ENCODE data around the gene SPATA31E1. TPM values are rescaled to one million over a fixed set of nuclear protein-coding genes. Genes with fewer than 3 reads are reported as not detected.

Gene SPATA31E1
- total and polyA plus RNA-seq, 7 donors, result not detected

DNA sequence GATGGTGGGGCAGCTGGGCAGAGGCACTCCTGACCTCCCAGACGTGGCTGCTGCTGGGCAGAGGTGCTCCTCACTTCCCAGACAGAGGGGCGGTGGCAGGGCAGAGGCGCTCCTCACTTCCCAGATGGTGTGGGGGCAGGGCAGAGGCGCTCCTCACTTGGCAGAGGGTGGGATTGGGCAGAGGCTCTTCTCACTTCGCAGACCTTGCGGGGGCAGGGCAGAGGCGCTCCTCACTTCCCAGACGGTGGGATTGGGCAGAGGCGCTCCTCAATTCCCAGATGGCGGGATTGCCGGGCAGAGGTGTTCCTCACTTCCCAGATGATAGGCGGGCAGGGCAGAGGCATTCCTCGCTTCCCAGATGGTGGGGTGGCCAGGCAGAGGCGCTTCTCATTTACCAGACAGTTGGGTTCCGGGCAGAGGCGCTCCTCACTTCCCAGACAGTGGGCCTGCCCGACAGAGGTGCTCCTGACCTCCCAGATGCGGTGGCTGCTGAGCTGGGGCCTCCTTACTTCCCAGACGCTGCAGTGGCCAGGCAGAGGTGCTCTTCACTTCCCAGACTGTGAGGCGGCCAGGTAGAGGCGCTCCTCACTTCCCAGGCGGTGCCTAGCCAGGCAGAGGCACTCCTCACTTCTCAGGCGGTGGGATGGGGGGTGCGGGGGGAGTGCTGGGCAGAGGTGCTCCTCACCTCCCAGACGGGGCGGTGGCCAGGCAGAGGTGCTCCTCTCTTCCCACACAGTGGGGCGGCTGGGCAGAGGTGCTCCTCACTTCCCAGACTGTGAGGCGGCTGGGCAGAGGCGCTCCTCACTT is 25.3 kb upstream of the SPATA31E1 start:
- H3K9me3 ChIP-seq, result peaks cover 12% of the 10 kb centered on the region
- H3K27me3 ChIP-seq (ENCODE audit: insufficient read depth in 3 of 3, low read length in 2 of 3), result no peaks in the 10 kb centered on the region
- TF ChIP-seq, protein P1, sequence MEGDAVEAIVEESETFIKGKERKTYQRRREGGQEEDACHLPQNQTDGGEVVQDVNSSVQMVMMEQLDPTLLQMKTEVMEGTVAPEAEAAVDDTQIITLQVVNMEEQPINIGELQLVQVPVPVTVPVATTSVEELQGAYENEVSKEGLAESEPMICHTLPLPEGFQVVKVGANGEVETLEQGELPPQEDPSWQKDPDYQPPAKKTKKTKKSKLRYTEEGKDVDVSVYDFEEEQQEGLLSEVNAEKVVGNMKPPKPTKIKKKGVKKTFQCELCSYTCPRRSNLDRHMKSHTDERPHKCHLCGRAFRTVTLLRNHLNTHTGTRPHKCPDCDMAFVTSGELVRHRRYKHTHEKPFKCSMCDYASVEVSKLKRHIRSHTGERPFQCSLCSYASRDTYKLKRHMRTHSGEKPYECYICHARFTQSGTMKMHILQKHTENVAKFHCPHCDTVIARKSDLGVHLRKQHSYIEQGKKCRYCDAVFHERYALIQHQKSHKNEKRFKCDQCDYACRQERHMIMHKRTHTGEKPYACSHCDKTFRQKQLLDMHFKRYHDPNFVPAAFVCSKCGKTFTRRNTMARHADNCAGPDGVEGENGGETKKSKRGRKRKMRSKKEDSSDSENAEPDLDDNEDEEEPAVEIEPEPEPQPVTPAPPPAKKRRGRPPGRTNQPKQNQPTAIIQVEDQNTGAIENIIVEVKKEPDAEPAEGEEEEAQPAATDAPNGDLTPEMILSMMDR (IDR thresholded peaks at IDR 0.05), result no peak
- ATAC-seq, result no peak
- no peak for DNase-seq
- no peak overlapping the region for H3K27ac ChIP-seq
- intact Hi-C loops (cut with DNase I), result no loop called here
- 85 to 91% (median 87%) methylated on average over 25 to 29 of the region's 29 CpGs for WGBS, 3 donors
- no peaks in the 10 kb centered on the region for H3K4me1 ChIP-seq
- H3K4me3 ChIP-seq, result no peak overlapping the region
- no peaks in the 10 kb centered on the region for H3K36me3 ChIP-seq (ENCODE audit: insufficient read depth in 1 of 2, low read depth in 1 of 2)

DNA sequence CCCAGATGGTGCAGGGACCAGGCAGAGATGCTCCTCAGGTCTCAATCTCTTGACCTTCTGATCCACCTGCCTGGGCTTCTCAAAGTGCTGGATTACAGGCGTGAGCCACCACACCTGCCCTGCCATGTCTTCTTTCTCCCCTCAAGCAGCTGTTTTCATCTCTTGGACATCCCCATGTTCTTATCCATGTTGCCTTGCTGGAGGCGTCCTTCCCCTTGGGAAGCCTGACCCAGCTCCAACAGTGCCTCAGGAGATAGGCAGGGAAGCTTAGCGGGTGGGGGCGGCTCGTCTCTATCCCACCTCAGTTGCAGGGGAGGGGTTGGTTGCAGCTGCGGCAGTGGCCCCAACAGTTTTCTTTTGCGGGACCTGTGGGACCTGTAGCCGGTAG is 24.7 kb upstream of the SPATA31E1 start:
- Histone ChIP-seq H3K9me3 (peaks cover 12% of the 10 kb centered on the region), H3K4me1 (no peaks in the 10 kb centered on the region), H3K36me3 (ENCODE audit: insufficient read depth in 1 of 2, low read depth in 1 of 2) (no peaks in the 10 kb centered on the region), H3K4me3 (no peak overlapping the region), H3K27ac (no peak overlapping the region), H3K27me3 (ENCODE audit: insufficient read depth in 3 of 3, low read length in 2 of 3) (no peaks in the 10 kb centered on the region)
- intact Hi-C loops (cut with DNase I), result no loop called here
- TF ChIP-seq, protein P1 (IDR thresholded peaks at IDR 0.05), result no peak
- DNase-seq, result no peak
- 94 to 97% (median 95%) methylated on average over 8 of the region's 8 CpGs for WGBS, 3 donors
- ATAC-seq, result no peak

DNA sequence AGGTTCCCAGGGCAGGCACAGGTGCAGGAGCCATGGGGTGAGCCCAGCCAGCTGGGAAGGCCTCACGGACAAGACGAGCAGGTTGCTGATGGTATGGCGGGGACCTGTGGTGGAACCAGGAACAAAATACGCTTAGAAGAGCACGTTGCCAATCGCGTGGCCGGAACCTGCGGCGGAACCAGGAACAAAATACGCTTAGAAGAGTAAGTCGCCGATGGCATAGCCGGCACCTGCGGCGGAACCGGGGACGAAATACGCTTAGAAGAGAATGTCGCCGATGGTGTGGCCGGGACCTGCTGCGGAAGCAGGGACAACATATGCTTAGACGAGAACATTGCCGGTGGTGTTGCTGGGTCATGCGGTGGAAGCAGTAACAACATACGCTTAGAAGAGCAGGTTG is 23.5 kb upstream of the SPATA31E1 start:
- WGBS, 3 donors, result 90 to 98% (median 96%) methylated on average over 27 of the region's 27 CpGs
- intact Hi-C loops (cut with DNase I), result no loop called here
- H3K9me3 ChIP-seq, result peaks cover 12% of the 10 kb centered on the region
- H3K4me3 ChIP-seq, result no peak overlapping the region
- no peak for ATAC-seq
- H3K27me3 ChIP-seq (ENCODE audit: insufficient read depth in 3 of 3, low read length in 2 of 3), result no peaks in the 10 kb centered on the region
- DNase-seq, result no peak
- TF ChIP-seq, protein P1 (IDR thresholded peaks at IDR 0.05), result no peak
- no peaks in the 10 kb centered on the region for H3K4me1 ChIP-seq
- H3K36me3 ChIP-seq (ENCODE audit: insufficient read depth in 1 of 2, low read depth in 1 of 2), result no peaks in the 10 kb centered on the region
- H3K27ac ChIP-seq, result no peak overlapping the region

DNA sequence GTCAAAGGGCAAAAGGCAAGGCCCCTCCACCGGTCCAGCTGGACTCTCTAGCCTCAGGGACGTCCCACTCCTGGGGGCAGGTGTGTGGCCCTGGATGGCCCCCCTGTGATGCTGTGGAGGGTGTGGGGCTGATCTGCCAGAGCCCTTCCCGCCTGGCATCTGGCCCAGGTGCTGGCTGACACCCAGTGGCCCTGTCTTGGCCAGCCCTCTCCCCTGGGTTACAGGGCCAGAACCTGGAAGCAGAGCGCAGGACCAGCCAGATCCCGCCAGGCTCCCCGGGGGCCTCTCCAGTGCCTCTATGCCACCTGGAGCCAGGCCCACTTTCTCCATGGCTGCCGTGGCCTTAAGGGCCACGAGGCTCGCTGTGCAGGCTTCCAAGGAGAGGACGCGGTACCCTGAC is 22.9 kb upstream of the SPATA31E1 start:
- H3K27ac ChIP-seq, result no peak overlapping the region
- TF ChIP-seq, protein P1 (IDR thresholded peaks at IDR 0.05), result no peak
- intact Hi-C loops (cut with DNase I), result loop anchor here in 1 of 2 donors (5.0 kb wide), 1 partner anchor 82 kb away; no protein-coding TSS in a partner anchor
- no peaks in the 10 kb centered on the region for H3K36me3 ChIP-seq (ENCODE audit: insufficient read depth in 1 of 2, low read depth in 1 of 2)
- H3K9me3 ChIP-seq, result peaks cover 12% of the 10 kb centered on the region
- H3K4me1 ChIP-seq, result no peaks in the 10 kb centered on the region
- 78 to 83% (median 81%) methylated on average over 11 of the region's 11 CpGs for WGBS, 3 donors
- ATAC-seq (no peak), DNase-seq (no peak)
- H3K27me3 ChIP-seq (ENCODE audit: insufficient read depth in 3 of 3, low read length in 2 of 3), result no peaks in the 10 kb centered on the region
- no peak overlapping the region for H3K4me3 ChIP-seq

Data from psoas muscle (tissue), 8 donors.